Loucy (cell line): Measurements from ENCODE around the gene USP34.

Source experiments
- H2AFZ ChIP-seq: fragments of 200-600 bp; sonication (generic); 2 replicates; pipeline ENCODE4 v1.6.0; 2016; ENCODE audit warnings: antibody characterized with exemption, mild to moderate bottlenecking, low read length, moderate library complexity
- H3F3A ChIP-seq: fragments of 200-600 bp; 2 replicates; pipeline ENCODE4 v1.6.0; 2016; ENCODE audit warnings: antibody characterized with exemption, low read depth, mild to moderate bottlenecking
- H3K27me3 ChIP-seq: fragments of 200-600 bp; sonication (generic); 2 replicates; pipeline ENCODE4 v1.6.1; 2014; ENCODE audit warnings: low read length, mild to moderate bottlenecking; ENCODE audit not compliant: insufficient read depth, poor library complexity, severe bottlenecking
- H3K36me3 ChIP-seq: fragments of 200-600 bp; sonication (generic); 2 replicates; pipeline ENCODE4 v1.6.1; 2016; ENCODE audit warnings: low read length; ENCODE audit not compliant: insufficient read depth
- H3K4me1 ChIP-seq: fragments of 200-600 bp; sonication (generic); 2 replicates; pipeline ENCODE4 v1.5.1; 2014; ENCODE audit warnings: low read length, mild to moderate bottlenecking; ENCODE audit not compliant: insufficient read depth, poor library complexity, severe bottlenecking
- H3K4me2 ChIP-seq: fragments of 200-600 bp; sonication (generic); 2 replicates; pipeline ENCODE4 v1.6.0; 2014; ENCODE audit warnings: antibody characterized with exemption, low read length, low read depth, mild to moderate bottlenecking; ENCODE audit not compliant: poor library complexity, severe bottlenecking
- H3K4me3 ChIP-seq: fragments of 200-600 bp; sonication (generic); 2 replicates; pipeline ENCODE4 v1.5.1; 2014; ENCODE audit warnings: low read length, mild to moderate bottlenecking, mixed read lengths; ENCODE audit not compliant: poor library complexity, severe bottlenecking
- H3K79me2 ChIP-seq: fragments of 200-600 bp; sonication (generic); 2 replicates; pipeline ENCODE4 v1.6.1; 2014; ENCODE audit warnings: low read length; ENCODE audit not compliant: insufficient read depth
- H3K9ac ChIP-seq: fragments of 200-600 bp; sonication (generic); 2 replicates; pipeline ENCODE4 v1.6.0; 2014; ENCODE audit warnings: mild to moderate bottlenecking, low read depth, low read length, moderate library complexity; ENCODE audit not compliant: poor library complexity, severe bottlenecking
- H3K9me2 ChIP-seq: fragments of 200-600 bp; sonication (generic); replicated peaks from 2 replicates; pipeline ENCODE4 v1.6.1; 2016; ENCODE audit warnings: low read depth, low read length, mixed read lengths
- H3K9me3 ChIP-seq: fragments of 200-600 bp; sonication (generic); 2 replicates; pipeline ENCODE4 v1.6.1; 2014; ENCODE audit warnings: mild to moderate bottlenecking, antibody characterized with exemption, low read length, low read depth; ENCODE audit not compliant: insufficient read depth
- H4K20me1 ChIP-seq: fragments of 200-600 bp; sonication (generic); 2 replicates; pipeline ENCODE4 v1.6.0; 2014; ENCODE audit warnings: antibody characterized with exemption, low read length, mild to moderate bottlenecking; ENCODE audit not compliant: insufficient read depth, poor library complexity, severe bottlenecking
- CTCF ChIP-seq: fragments of 200-600 bp; sonication (generic); conservative IDR thresholded peaks from 2 replicates; pipeline ENCODE4 v1.5.1; 2014; ENCODE audit warnings: mild to moderate bottlenecking, antibody characterized with exemption, low read length
- EZH2phosphoT487 ChIP-seq: fragments of 200-600 bp; IDR thresholded peaks from 2 replicates; pipeline ENCODE4 v1.6.1; 2018; ENCODE audit warnings: antibody characterized with exemption, mild to moderate bottlenecking, moderate library complexity, borderline replicate concordance

The USP34 gene

DNA sequence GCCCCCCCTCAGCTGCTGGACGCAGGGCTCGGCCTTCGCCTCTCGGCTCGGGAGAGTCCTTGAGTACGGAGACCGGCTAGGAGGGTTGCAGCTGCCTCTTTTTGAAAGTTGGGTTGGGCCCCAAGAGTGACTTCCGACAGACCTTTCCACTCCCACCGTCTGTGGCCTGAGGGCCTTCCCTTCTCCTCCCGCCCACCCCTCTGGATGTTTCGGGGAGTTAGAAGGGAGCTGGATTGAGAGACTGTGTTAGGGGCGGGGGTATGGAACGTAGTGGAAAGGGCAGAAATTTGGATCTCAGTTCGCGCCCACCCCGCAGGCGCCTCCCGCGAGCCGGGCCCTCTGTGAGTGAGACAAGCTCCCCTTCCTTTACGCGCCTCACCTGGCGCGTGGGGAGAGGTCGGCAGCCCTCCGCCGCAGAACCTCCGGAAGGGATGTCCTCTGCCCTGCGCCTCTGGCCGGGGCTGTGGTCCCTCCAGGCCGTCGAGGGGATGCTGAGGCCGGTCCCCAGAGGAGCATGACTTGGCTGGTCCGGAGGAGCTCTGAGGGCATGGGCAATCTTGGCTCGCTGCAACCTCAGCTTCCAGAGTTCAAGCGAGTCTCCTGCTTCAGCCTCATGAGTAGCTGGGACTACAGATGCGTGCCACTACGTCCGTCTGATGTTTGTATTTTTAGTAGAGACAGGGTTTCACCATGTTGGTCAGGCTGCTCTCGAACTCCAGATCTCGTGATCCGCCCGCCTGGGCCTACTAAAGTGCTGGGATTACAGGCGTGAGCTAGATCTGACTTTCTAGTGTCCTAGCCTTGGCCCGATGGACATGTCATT lies 292.9 kb downstream of the USP34 start:
- H3K9me2 ChIP-seq: no peaks in the 10 kb centered on the region
- H3K4me3 ChIP-seq: peak overlapping the region; percentile 77
- H3K4me2 ChIP-seq: peak overlapping the region; percentile 81
- TF ChIP-seq CTCF: no peak
- TF ChIP-seq EZH2phosphoT487: no peak
- peaks cover 52% of the 10 kb centered on the region for H3K4me1 ChIP-seq
- peaks cover 54% of the 10 kb centered on the region for H3K79me2 ChIP-seq
- H2AFZ ChIP-seq: peak overlapping the region; percentile 87
- H3K9ac ChIP-seq: peak overlapping the region; percentile 96
- no peaks in the 10 kb centered on the region for H3K27me3 ChIP-seq
- 0 out of 2 replicates have a peak, but pooled peaks cover under 1% of the 10 kb centered on the region for H3K36me3 ChIP-seq
- H4K20me1 ChIP-seq: peaks cover 39% of the 10 kb centered on the region
- H3K9me3 ChIP-seq: no peaks in the 10 kb centered on the region
- H3F3A ChIP-seq: no peaks in the 10 kb centered on the region

- H3K9ac ChIP-seq: peak overlapping the region; percentile 96
- peaks cover 46% of the 10 kb centered on the region for H3K4me1 ChIP-seq
- H3K27me3 ChIP-seq: no peaks in the 10 kb centered on the region
- H3K9me2 ChIP-seq: no peaks in the 10 kb centered on the region
- H4K20me1 ChIP-seq: peaks cover 32% of the 10 kb centered on the region
- peak overlapping the region; percentile 77 for H3K4me3 ChIP-seq
- peak overlapping the region; percentile 81 for H3K4me2 ChIP-seq
- no peaks in the 10 kb centered on the region for H3F3A ChIP-seq
- peak overlapping the region; percentile 90 for H2AFZ ChIP-seq
- no peak for TF ChIP-seq EZH2phosphoT487
- H3K9me3 ChIP-seq: no peaks in the 10 kb centered on the region
- peaks cover 47% of the 10 kb centered on the region for H3K79me2 ChIP-seq
- no peaks in the 10 kb centered on the region for H3K36me3 ChIP-seq
Observed at GRCh38 chr2:61176755-61177726, 293.8 kb downstream of the USP34 start.

GRCh38 chr2:61175036-61175435 lies 295.9 kb downstream of the USP34 start:
- H3K36me3 ChIP-seq: no peaks in the 10 kb centered on the region
- H3F3A ChIP-seq: no peaks in the 10 kb centered on the region
- no peaks in the 10 kb centered on the region for H3K9me2 ChIP-seq
- H3K4me3 ChIP-seq: no peak overlapping the region
- no peak overlapping the region for H3K4me2 ChIP-seq
- no peak overlapping the region for H3K9ac ChIP-seq
- TF ChIP-seq EZH2phosphoT487 (no peak), CTCF (no peak)
- H3K27me3 ChIP-seq: no peaks in the 10 kb centered on the region
- peaks cover 13% of the 10 kb centered on the region for H4K20me1 ChIP-seq
- peaks cover 27% of the 10 kb centered on the region for H3K79me2 ChIP-seq
- peaks cover 26% of the 10 kb centered on the region for H3K4me1 ChIP-seq
- H3K9me3 ChIP-seq: no peaks in the 10 kb centered on the region
- H2AFZ ChIP-seq: no peak overlapping the region
